HepG2 (cell line): ENCODE results near the gene TNS4.

Experiments used
- EHMT2 ChIP-seq: fragments of 200-600 bp; sonication (generic); IDR thresholded peaks from 2 replicates; pipeline ENCODE4 v1.7.0; 2017; ENCODE audit warnings: antibody characterized with exemption, low read depth, low read length, borderline replicate concordance
- NR2C2 ChIP-seq: sonication (generic); formaldehyde crosslinking; IDR thresholded peaks from 2 replicates; pipeline ENCODE4 v1.4.0; 2020; ENCODE audit warnings: missing genetic modification reagents, mild to moderate bottlenecking, moderate library complexity, borderline replicate concordance
- POLR2A ChIP-seq, 2 experiments: IDR thresholded peaks; 2 replicates each; pipeline ENCODE4 v1.6.1; 2011; ENCODE audit warnings: low read depth in 2 of 2, low read length in 2 of 2, mild to moderate bottlenecking in 1 of 2, moderate library complexity in 1 of 2; ENCODE audit not compliant: insufficient read depth in 1 of 2
- POLR2AphosphoS5 ChIP-seq: IDR thresholded peaks from 2 replicates; pipeline ENCODE4 v1.6.1; 2012; ENCODE audit warnings: low read depth, low read length
- SPEN ChIP-seq: sonication (generic); formaldehyde crosslinking; IDR thresholded peaks from 2 replicates; pipeline ENCODE4 v1.5.1; 2020; ENCODE audit warnings: low read depth, mild to moderate bottlenecking, missing genetic modification reagents
- ZNF530 ChIP-seq: sonication (generic); formaldehyde crosslinking; IDR thresholded peaks from 2 replicates; pipeline ENCODE4 v1.5.0; 2020; ENCODE audit warnings: low read depth, mild to moderate bottlenecking, missing genetic modification reagents
- TF ChIP-seq, protein P1 (sequence below): sonication (generic); formaldehyde crosslinking; IDR thresholded peaks from 2 replicates; pipeline ENCODE4 v1.8.0; 2022; ENCODE audit warnings: missing genetic modification reagents, mild to moderate bottlenecking, moderate library complexity, borderline replicate concordance
- TF ChIP-seq, protein P2 (sequence below): sonication (generic); formaldehyde crosslinking; IDR thresholded peaks from 2 replicates; pipeline ENCODE4 v1.5.0; 2020; ENCODE audit warnings: mild to moderate bottlenecking, missing genetic modification reagents, moderate library complexity
- TF ChIP-seq, protein P3 (sequence below): sonication (generic); formaldehyde crosslinking; conservative IDR thresholded peaks from 2 replicates; pipeline ENCODE4 v1.4.0; 2020; ENCODE audit warnings: missing genetic modification reagents

DNA sequence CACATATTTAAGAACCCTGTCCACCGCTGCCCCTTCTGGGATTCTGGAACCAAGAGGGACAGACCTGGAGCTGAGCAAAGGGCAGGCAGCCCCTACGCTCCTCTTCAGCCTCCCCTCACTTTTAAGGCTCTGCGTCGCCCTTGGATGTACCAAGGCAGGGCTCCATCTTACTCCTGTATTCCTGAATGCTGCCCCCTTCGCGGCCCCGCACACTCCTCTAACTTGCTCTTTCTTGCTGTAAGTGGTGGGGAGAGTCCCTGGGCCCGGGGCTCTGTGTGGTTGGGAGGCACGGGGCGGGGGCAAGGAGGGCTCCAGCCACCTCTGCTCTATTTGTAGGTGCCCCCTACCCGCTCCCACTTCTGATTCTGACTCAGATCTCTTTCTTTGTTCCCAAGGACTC lies 1.2 kb downstream of the TNS4 start:
- no peak for TF ChIP-seq EHMT2
- TF ChIP-seq ZNF530 = no peak
- TF ChIP-seq NR2C2 = no peak
- TF ChIP-seq, protein P1, sequence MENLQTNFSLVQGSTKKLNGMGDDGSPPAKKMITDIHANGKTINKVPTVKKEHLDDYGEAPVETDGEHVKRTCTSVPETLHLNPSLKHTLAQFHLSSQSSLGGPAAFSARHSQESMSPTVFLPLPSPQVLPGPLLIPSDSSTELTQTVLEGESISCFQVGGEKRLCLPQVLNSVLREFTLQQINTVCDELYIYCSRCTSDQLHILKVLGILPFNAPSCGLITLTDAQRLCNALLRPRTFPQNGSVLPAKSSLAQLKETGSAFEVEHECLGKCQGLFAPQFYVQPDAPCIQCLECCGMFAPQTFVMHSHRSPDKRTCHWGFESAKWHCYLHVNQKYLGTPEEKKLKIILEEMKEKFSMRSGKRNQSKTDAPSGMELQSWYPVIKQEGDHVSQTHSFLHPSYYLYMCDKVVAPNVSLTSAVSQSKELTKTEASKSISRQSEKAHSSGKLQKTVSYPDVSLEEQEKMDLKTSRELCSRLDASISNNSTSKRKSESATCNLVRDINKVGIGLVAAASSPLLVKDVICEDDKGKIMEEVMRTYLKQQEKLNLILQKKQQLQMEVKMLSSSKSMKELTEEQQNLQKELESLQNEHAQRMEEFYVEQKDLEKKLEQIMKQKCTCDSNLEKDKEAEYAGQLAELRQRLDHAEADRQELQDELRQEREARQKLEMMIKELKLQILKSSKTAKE (CRISPR knock-in tag) = no peak
- TF ChIP-seq, protein P2, sequence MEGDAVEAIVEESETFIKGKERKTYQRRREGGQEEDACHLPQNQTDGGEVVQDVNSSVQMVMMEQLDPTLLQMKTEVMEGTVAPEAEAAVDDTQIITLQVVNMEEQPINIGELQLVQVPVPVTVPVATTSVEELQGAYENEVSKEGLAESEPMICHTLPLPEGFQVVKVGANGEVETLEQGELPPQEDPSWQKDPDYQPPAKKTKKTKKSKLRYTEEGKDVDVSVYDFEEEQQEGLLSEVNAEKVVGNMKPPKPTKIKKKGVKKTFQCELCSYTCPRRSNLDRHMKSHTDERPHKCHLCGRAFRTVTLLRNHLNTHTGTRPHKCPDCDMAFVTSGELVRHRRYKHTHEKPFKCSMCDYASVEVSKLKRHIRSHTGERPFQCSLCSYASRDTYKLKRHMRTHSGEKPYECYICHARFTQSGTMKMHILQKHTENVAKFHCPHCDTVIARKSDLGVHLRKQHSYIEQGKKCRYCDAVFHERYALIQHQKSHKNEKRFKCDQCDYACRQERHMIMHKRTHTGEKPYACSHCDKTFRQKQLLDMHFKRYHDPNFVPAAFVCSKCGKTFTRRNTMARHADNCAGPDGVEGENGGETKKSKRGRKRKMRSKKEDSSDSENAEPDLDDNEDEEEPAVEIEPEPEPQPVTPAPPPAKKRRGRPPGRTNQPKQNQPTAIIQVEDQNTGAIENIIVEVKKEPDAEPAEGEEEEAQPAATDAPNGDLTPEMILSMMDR = no peak
- TF ChIP-seq SPEN (CRISPR knock-in tag) = no peak
- TF ChIP-seq, protein P3, sequence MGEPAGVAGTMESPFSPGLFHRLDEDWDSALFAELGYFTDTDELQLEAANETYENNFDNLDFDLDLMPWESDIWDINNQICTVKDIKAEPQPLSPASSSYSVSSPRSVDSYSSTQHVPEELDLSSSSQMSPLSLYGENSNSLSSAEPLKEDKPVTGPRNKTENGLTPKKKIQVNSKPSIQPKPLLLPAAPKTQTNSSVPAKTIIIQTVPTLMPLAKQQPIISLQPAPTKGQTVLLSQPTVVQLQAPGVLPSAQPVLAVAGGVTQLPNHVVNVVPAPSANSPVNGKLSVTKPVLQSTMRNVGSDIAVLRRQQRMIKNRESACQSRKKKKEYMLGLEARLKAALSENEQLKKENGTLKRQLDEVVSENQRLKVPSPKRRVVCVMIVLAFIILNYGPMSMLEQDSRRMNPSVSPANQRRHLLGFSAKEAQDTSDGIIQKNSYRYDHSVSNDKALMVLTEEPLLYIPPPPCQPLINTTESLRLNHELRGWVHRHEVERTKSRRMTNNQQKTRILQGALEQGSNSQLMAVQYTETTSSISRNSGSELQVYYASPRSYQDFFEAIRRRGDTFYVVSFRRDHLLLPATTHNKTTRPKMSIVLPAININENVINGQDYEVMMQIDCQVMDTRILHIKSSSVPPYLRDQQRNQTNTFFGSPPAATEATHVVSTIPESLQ = no peak
- no peak for TF ChIP-seq POLR2AphosphoS5
- no peak for TF ChIP-seq POLR2A (IDR thresholded peaks at IDR 0.05; ENCODE audit: insufficient read depth in 1 of 2, low read depth in 2 of 2, low read length in 2 of 2)
